ENCODE measurements around the gene S100P.

GRCh38 chr4:6710282-6710681 is 16.6 kb downstream of the S100P start:
- TF ChIP-seq CTCF (IDR thresholded peaks at IDR 0.05; ENCODE audit: low read depth, low read length, missing input control) (no peak), RXRA (IDR thresholded peaks at IDR 0.05) (no peak), EGR1 (IDR thresholded peaks at IDR 0.05; ENCODE audit: low read depth in 2 of 2) (no peak), MAX (IDR thresholded peaks at IDR 0.05) (no peak)

Data from liver (tissue), 3 donors.